ENCODE results near the gene KLHL15.

Gene KLHL15

DNA sequence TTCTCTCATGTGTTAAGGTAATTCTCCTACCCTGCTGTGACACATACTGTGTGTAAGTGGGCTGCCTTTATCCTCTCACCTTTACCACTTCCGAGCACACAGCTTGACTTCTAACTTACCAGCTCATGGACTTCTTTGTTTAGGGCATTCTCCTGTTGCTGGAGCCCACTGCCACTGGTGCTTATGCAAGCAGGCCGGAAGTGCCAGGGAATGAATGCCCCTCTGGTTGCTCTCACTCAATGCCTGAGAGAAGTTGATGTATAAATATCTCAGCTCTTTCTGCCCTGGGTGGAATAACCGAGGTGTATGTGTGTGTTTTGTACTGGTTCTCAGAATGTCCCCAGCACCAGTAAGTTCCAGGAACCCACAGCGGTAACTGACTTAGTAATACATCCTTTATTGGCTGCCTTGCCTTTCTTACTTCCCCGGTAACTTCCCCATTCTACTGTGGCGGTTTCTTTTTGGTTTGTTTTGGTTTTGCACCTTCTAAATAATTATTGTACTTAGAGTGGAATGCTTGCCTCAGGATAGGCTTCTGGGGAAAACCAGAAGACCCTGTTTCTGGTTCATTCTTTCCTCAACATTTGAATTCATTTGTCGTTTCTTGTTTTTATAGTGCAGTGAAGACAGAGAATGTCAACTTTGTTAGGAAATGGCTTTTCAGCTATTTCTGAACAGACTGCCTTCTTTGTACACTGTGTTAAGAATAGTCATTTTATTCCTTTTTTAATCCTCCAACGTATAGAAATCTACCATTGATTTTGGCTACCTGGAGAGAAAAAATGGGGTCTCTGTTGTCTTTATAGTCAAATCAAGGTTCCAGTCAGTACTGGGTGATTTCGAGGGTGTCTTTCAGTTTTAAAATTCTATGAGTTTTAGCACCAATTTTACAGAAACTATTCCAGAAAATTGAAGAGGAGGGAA lies 73.7 kb downstream of the KLHL15 start:
- DNase-seq (ENCODE audit: low read depth) = peak; percentile 4

DNA sequence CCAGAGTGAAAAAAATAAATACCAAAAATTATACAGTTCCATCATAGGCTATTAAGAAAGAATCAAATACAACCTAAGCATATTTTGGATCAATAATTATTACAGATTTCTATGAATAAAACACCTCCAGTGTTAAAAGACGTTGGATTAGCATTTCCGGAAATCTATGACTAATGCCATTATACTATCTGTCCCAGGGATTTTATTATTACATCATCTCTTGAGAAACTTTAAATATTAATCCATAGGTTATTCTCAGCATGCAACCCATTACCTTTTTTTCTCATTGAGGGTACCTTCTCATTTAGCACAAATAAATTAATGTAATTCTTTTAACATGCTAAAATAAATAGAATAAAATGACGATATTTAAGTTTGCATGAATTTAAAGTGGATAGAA lies 74.6 kb downstream of the KLHL15 start:
- DNase-seq (ENCODE audit: low read depth) = no peak

DNA sequence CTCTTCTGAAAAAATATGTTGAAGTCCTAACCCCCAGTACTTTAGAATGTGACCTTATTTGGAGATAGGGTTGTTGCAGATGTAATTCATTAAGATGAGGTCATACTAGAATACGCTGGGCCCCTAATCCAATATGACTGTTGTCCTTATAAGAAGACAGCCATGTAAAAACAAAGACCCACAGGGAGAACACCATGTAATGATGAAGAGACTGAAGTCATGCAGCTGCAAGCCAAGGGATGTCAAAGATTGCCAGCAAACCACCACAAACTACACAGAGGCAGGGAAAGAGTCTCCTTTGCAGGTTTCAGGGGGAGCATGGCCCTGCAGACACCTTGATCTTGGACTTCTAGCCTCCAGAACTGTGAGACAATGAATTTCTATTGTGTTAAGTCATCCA lies 81.8 kb downstream of the KLHL15 start:
- no peak for DNase-seq (ENCODE audit: low read depth)

DNA sequence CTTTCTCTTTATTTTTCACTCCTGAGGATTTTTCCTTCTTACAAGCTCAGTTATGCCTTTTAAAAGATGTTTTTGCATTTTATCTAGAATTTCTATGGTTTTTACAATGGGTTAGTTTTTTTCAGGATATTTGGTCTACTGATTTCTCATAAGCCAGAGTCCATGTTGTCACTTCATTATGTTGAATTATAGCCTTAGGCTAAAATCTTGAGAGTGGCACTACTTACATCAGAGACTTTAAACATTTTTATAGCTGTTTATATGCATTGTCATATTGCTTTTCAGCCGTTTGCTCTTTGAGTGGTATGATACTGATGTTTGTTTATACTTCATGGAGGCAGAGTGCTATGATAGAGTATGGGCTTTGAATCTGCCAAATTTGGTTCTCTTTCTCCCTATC lies 82.8 kb downstream of the KLHL15 start:
- no peak for DNase-seq (ENCODE audit: low read depth)

DNA sequence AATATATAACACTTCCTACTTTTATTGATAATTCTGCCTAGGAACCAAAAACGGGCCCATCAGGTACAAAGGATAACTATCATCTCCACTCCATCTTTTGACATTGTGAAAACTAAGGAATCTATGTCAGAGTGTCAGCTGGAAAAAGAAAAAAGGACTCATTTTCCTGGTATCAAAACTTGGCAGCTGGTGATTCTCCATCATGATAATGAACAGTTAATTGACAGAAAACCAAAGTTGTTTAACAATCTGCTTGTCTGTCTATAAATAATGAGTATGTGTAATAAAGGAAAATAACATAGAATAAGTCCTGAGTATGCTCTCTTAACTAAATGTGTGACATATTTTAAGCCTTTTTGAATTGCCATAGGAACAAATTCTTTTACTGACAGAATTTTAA lies 87.8 kb downstream of the KLHL15 start:
- DNase-seq (ENCODE audit: low read depth) = no peak

DNA sequence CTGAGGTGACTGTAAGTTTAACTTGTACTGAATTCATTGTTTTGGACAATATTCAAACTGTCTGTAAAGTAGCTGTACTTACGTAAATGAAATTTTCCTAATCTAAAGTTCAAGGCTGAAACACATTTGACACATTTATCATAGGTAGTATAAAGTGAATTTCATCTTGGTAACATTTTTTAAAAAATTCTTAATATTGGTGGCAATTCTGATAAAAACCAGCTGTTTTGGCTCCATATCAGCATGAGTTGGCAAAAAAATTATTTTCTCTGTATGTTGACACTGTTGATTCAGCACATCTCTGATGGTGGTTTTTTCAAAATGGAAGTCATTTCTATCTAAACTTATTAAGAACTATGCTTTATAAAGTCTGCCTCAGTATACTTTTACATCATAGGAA lies 88.3 kb downstream of the KLHL15 start:
- DNase-seq (ENCODE audit: low read depth) = no peak

DNA sequence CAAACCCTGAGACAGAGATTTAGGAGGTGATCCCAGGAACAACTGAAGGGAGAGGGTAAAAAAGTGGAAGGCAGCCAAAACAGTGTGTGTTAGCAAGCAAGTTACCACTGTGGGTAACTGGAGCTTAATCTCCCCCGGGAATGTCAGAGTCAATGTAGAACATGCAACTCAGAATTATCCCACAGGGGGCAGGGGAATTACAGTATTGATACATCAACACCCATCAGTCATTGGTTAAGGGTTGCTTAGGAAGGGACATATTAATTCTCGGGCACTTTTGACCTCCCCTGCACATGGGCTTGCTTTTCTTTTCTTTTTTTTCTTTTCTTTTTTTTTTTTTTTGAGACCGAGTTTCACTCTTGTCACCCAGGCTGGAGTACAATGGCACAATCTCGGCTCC lies 89.9 kb downstream of the KLHL15 start:
- no peak for DNase-seq (ENCODE audit: low read depth)

DNA sequence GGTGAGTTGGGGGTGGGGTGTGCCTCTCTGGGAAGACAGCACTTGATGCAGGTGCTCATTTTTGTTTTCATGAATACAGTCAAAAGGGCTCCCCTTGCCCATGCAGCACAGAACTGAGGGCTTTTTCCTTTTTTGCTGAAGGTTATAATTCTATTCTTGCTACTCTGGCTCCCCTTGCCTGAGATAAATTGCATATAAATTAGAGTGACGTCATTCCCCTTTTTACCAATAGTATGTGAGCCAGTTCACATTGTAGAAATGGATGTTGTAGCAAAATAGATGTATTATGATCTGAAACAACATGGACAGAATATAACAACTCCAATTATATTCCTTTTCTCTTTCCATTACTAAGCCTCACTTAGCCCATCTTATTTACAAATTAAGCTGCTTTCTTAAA lies 90.8 kb downstream of the KLHL15 start:
- DNase-seq (ENCODE audit: low read depth) = no peak

DNA sequence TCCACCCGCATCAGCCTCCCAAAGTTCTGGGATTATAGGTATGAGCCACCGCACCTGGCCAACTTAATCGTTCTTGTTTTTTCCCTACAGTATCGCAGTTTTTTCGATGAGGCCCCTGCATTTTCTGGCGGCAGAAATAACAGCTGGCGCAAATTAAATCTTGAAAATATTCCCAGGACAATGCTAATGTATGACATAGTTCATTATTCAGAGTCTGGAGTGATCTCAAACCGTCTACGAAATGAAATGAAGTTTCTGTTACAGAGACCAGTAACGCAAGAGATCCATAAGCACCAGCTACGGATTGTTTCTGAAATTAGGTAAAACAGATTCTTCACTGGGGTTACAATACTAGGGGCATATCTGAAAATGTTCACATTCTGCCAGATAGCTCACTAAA lies 91.9 kb downstream of the KLHL15 start:
- DNase-seq (ENCODE audit: low read depth) = no peak

Measured in activated T-helper 9 cell treated with anti-CD3 and anti-CD28 coated beads, Interleukin-2, amount 50 U/mL, for 16 hours (primary cell).